A549 (cell line): ENCODE results near the gene PRTFDC1. TPM values are rescaled to one million over a fixed set of nuclear protein-coding genes. Genes with fewer than 3 reads are reported as not detected.

Experiments
- BHLHE40 ChIP-seq: IDR thresholded peaks from 2 replicates; pipeline ENCODE4 v1.6.1; 2012; ENCODE audit warnings: low read depth, low read length, inconsistent platforms
- CBX2 ChIP-seq: fragments of 200-600 bp; sonication (generic); IDR thresholded peaks from 2 replicates; pipeline ENCODE4 v1.6.1; 2016; ENCODE audit warnings: low read depth, mild to moderate bottlenecking, borderline replicate concordance
- CEBPB ChIP-seq, 2 experiments: fragments of >200 bp in 1 of 2; sonication (Bioruptor Twin) in 1 of 2; formaldehyde crosslinking in 1 of 2; IDR thresholded peaks; 2 replicates each; pipeline ENCODE4 v1.6.1; 2012 to 2016
- CHD4 ChIP-seq: fragments of 200-600 bp; sonication (generic); IDR thresholded peaks from 2 replicates; pipeline ENCODE4 v1.6.1; 2016; ENCODE audit warnings: antibody characterized with exemption, mild to moderate bottlenecking, borderline replicate concordance
- EHF ChIP-seq: fragments of 250-450 bp; sonication (Bioruptor Pico); IDR thresholded peaks from 2 replicates; pipeline ENCODE4 v1.5.0; 2020; ENCODE audit warnings: mild to moderate bottlenecking
- ESRRA ChIP-seq: fragments of 150-350 bp; IDR thresholded peaks from 2 replicates; pipeline ENCODE4 v1.6.1; 2014; ENCODE audit warnings: mild to moderate bottlenecking, low read length, borderline replicate concordance
- FOSL2 ChIP-seq, 2 experiments: fragments of 450-650 bp in 1 of 2; fragments of >200 bp in 1 of 2; sonication (Bioruptor Twin) in 1 of 2; formaldehyde crosslinking; IDR thresholded peaks; 2 replicates each; pipeline versions ENCODE4 v1.5.0 to v1.6.1; 2016 to 2020; ENCODE audit warnings: mild to moderate bottlenecking in 1 of 2, moderate library complexity in 1 of 2
- FOXS1 ChIP-seq: fragments of 250-450 bp; sonication (Bioruptor Pico); IDR thresholded peaks from 2 replicates; pipeline ENCODE4 v1.5.0; 2020; ENCODE audit warnings: mild to moderate bottlenecking, moderate library complexity
- HDAC2 ChIP-seq: fragments of 200-600 bp; sonication (generic); IDR thresholded peaks from 2 replicates; pipeline ENCODE4 v1.6.1; 2016
- HOXB13 ChIP-seq: fragments of 250-450 bp; sonication (Bioruptor Pico); IDR thresholded peaks from 2 replicates; pipeline ENCODE4 v1.5.0; 2020; ENCODE audit warnings: low read depth, mild to moderate bottlenecking, moderate library complexity
- JUN ChIP-seq, 2 experiments: fragments of >200 bp; sonication (Bioruptor Twin); formaldehyde crosslinking; IDR thresholded peaks; 2 replicates in 1 of 2; 3 replicates in 1 of 2; pipeline ENCODE4 v1.6.1; 2016 to 2017
- JUNB ChIP-seq: fragments of >200 bp; sonication (Bioruptor Twin); formaldehyde crosslinking; IDR thresholded peaks from 2 replicates; pipeline ENCODE4 v1.6.1; 2016
- KDM5A ChIP-seq: fragments of 200-600 bp; sonication (generic); IDR thresholded peaks from 2 replicates; pipeline ENCODE4 v1.6.1; 2016; ENCODE audit warnings: antibody characterized with exemption, mild to moderate bottlenecking
- MAFK ChIP-seq: fragments of 450-650 bp; IDR thresholded peaks from 2 replicates; pipeline ENCODE4 v1.6.1; 2014; ENCODE audit not compliant: partially characterized antibody
- MAZ ChIP-seq: fragments of 150-350 bp; IDR thresholded peaks from 2 replicates; pipeline ENCODE4 v1.6.1; 2014; ENCODE audit warnings: antibody characterized with exemption, low read depth, low read length, borderline replicate concordance
- NFE2L2 ChIP-seq: fragments of 150-350 bp; conservative IDR thresholded peaks from 2 replicates; pipeline ENCODE4 v1.6.1; 2014; ENCODE audit warnings: low read length
- NPAS2 ChIP-seq: fragments of 250-450 bp; sonication (Bioruptor Pico); IDR thresholded peaks from 2 replicates; pipeline ENCODE4 v1.8.0; 2022; ENCODE audit warnings: mild to moderate bottlenecking, moderate library complexity, borderline replicate concordance
- NR3C1 ChIP-seq: fragments of >200 bp; sonication (Bioruptor Twin); formaldehyde crosslinking; IDR thresholded peaks from 3 replicates; pipeline ENCODE4 v1.6.1; 2017
- PHF8 ChIP-seq: fragments of 200-600 bp; sonication (generic); IDR thresholded peaks from 2 replicates; pipeline ENCODE4 v1.6.1; 2016; ENCODE audit warnings: low read depth, mild to moderate bottlenecking, antibody characterized with exemption, moderate library complexity, borderline replicate concordance
- POLR2A ChIP-seq: IDR thresholded peaks from 2 replicates; pipeline ENCODE4 v1.6.1; 2012; ENCODE audit warnings: mild to moderate bottlenecking, low read length
- POLR2AphosphoS2 ChIP-seq: conservative IDR thresholded peaks from 2 replicates; pipeline ENCODE4 v1.6.1; 2012; ENCODE audit warnings: low read length, improper control_type of control experiment, inconsistent platforms
- RARB ChIP-seq: fragments of 250-450 bp; sonication (Bioruptor Pico); IDR thresholded peaks from 2 replicates; pipeline ENCODE4 v1.8.0; 2021; ENCODE audit warnings: mild to moderate bottlenecking, moderate library complexity
- TFCP2L1 ChIP-seq: fragments of 250-450 bp; sonication (Bioruptor Pico); IDR thresholded peaks from 2 replicates; pipeline ENCODE4 v1.5.0; 2021; ENCODE audit warnings: mild to moderate bottlenecking
- TP53 ChIP-seq: fragments of 250-450 bp; sonication (Bioruptor Pico); IDR thresholded peaks from 2 replicates; pipeline ENCODE4 v1.5.0; 2021; ENCODE audit warnings: mild to moderate bottlenecking, moderate library complexity
- ZNF302 ChIP-seq: fragments of 250-450 bp; sonication (Bioruptor Pico); IDR thresholded peaks from 2 replicates; pipeline ENCODE4 v1.9.0; 2021; ENCODE audit warnings: inconsistent platforms, mild to moderate bottlenecking, moderate library complexity
- polyA plus RNA-seq, 4 experiments: library from polyadenylated mRNA; depleted of rRNA in 3 of 4; stranded (reverse); fragments of >200 nt; fragmentation: RNase III in 1 of 4; extraction: RNeasy Plus Mini Kit Qiagen cat#74134 plus additional on column Dnase treatment in 1 of 4; gene quantifications; 2 replicates in 3 of 4; 3 replicates in 1 of 4; pipeline ENCODE4 v1.2.3, GENCODE V29; 2011 to 2017
- TF ChIP-seq, protein P1 (sequence below): IDR thresholded peaks from 2 replicates; pipeline ENCODE4 v1.6.1; 2012
- TF ChIP-seq, protein P2 (sequence below): fragments of >200 bp; sonication (Bioruptor Twin); formaldehyde crosslinking; IDR thresholded peaks from 2 replicates; pipeline ENCODE4 v1.6.1; 2016
- TF ChIP-seq, protein P3 (sequence below): fragments of 450-650 bp; IDR thresholded peaks from 2 replicates; pipeline ENCODE4 v1.6.1; 2014; ENCODE audit warnings: antibody characterized with exemption
- TF ChIP-seq, protein P4 (sequence below): fragments of >200 bp; sonication (Bioruptor Twin); formaldehyde crosslinking; IDR thresholded peaks from 3 replicates; pipeline ENCODE4 v1.5.1; 2016
- TF ChIP-seq, protein P5 (sequence below): fragments of 250-450 bp; sonication (Bioruptor Pico); IDR thresholded peaks from 2 replicates; pipeline ENCODE4 v1.5.0; 2021; ENCODE audit warnings: mild to moderate bottlenecking, moderate library complexity, borderline replicate concordance
- TF ChIP-seq, protein P6 (sequence below): fragments of 250-450 bp; sonication (Bioruptor Pico); IDR thresholded peaks from 2 replicates; pipeline ENCODE4 v1.5.0; 2020; ENCODE audit warnings: low read depth, mild to moderate bottlenecking, moderate library complexity

PRTFDC1 gene
- polyA plus RNA-seq, 2 of the 4 experiments (the other 2 are of a cell fraction), result 35.6 to 39.2 TPM

DNA sequence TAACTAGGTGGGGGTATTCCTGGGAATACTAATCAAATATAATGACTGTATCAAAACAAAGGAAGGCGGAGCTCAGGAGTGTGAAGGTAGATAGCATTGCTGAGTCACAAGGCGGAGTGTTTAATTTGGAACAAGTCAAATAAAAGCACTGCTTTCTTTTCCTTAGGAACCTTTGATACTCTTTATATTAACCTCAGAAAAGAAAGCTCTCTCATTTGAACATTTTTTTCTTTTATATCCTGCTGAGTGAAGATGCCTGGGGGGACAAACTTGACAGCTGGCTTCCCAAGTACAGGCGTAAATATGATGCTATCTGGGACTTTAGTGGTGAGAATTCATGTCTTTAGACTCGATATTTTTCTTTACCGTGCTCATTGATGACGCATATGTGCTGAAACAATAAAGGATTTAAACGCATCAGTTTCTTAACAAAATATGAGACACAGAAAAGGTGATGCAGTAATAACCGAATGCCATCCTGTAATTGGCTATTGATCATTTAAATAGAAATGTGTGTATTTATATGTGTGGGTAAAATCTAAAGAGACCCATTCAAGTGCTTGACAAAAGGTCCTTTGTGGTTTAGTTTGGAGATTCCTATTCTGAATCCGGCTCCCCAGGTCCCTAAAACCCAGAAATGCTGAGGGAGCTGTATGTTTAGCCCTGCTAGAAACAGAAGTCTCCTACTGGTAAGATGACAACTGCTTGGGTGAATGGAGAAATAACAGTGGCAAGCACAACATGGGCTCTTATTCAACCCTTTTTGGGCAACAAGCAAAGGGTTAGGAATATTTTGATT lies 102.7 kb downstream of the PRTFDC1 start (continued):
- TF ChIP-seq MAFK, result no peak
- no peak for TF ChIP-seq HDAC2
- TF ChIP-seq, protein P1, sequence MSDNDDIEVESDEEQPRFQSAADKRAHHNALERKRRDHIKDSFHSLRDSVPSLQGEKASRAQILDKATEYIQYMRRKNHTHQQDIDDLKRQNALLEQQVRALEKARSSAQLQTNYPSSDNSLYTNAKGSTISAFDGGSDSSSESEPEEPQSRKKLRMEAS, result no peak
- TF ChIP-seq, protein P2, sequence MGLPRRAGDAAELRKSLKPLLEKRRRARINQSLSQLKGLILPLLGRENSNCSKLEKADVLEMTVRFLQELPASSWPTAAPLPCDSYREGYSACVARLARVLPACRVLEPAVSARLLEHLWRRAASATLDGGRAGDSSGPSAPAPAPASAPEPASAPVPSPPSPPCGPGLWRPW, result no peak
- peak; percentile 77 for TF ChIP-seq FOSL2 (IDR thresholded peaks at IDR 0.05)
- TF ChIP-seq FOSL2 (CRISPR knock-in tag; IDR thresholded peaks at IDR 0.05), result peak; percentile 72
- TF ChIP-seq, protein P3, sequence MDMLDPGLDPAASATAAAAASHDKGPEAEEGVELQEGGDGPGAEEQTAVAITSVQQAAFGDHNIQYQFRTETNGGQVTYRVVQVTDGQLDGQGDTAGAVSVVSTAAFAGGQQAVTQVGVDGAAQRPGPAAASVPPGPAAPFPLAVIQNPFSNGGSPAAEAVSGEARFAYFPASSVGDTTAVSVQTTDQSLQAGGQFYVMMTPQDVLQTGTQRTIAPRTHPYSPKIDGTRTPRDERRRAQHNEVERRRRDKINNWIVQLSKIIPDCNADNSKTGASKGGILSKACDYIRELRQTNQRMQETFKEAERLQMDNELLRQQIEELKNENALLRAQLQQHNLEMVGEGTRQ, result no peak
- no peak for TF ChIP-seq NFE2L2
- no peak for TF ChIP-seq PHF8
- TF ChIP-seq TP53 (CRISPR knock-in tag), result no peak
- TF ChIP-seq POLR2A, result no peak
- peak; percentile 89 for TF ChIP-seq JUNB
- TF ChIP-seq JUN (IDR thresholded peaks at IDR 0.05), result peak; percentile 71 to 74
- no peak for TF ChIP-seq BHLHE40
- no peak for TF ChIP-seq KDM5A
- no peak for TF ChIP-seq ZNF302 (CRISPR knock-in tag)
- TF ChIP-seq TFCP2L1 (CRISPR knock-in tag), result no peak
- TF ChIP-seq, protein P4, sequence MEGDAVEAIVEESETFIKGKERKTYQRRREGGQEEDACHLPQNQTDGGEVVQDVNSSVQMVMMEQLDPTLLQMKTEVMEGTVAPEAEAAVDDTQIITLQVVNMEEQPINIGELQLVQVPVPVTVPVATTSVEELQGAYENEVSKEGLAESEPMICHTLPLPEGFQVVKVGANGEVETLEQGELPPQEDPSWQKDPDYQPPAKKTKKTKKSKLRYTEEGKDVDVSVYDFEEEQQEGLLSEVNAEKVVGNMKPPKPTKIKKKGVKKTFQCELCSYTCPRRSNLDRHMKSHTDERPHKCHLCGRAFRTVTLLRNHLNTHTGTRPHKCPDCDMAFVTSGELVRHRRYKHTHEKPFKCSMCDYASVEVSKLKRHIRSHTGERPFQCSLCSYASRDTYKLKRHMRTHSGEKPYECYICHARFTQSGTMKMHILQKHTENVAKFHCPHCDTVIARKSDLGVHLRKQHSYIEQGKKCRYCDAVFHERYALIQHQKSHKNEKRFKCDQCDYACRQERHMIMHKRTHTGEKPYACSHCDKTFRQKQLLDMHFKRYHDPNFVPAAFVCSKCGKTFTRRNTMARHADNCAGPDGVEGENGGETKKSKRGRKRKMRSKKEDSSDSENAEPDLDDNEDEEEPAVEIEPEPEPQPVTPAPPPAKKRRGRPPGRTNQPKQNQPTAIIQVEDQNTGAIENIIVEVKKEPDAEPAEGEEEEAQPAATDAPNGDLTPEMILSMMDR, result no peak
- no peak for TF ChIP-seq NR3C1
- TF ChIP-seq, protein P5, sequence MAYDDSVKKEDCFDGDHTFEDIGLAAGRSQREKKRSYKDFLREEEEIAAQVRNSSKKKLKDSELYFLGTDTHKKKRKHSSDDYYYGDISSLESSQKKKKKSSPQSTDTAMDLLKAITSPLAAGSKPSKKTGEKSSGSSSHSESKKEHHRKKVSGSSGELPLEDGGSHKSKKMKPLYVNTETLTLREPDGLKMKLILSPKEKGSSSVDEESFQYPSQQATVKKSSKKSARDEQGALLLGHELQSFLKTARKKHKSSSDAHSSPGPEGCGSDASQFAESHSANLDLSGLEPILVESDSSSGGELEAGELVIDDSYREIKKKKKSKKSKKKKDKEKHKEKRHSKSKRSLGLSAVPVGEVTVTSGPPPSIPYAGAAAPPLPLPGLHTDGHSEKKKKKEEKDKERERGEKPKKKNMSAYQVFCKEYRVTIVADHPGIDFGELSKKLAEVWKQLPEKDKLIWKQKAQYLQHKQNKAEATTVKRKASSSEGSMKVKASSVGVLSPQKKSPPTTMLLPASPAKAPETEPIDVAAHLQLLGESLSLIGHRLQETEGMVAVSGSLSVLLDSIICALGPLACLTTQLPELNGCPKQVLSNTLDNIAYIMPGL (CRISPR knock-in tag), result no peak
- TF ChIP-seq FOXS1 (CRISPR knock-in tag), result peak; percentile 48; the same call in 1 of the 2 replicates
- no peak for TF ChIP-seq MAZ
- TF ChIP-seq, protein P6, sequence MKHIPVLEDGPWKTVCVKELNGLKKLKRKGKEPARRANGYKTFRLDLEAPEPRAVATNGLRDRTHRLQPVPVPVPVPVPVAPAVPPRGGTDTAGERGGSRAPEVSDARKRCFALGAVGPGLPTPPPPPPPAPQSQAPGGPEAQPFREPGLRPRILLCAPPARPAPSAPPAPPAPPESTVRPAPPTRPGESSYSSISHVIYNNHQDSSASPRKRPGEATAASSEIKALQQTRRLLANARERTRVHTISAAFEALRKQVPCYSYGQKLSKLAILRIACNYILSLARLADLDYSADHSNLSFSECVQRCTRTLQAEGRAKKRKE (CRISPR knock-in tag), result no peak
- no peak for TF ChIP-seq POLR2AphosphoS2
- TF ChIP-seq NPAS2 (CRISPR knock-in tag), result no peak
- no peak for TF ChIP-seq CEBPB (IDR thresholded peaks at IDR 0.05)
- TF ChIP-seq ESRRA, result no peak
- TF ChIP-seq HOXB13 (CRISPR knock-in tag), result 0 out of 2 replicates have a peak, but pooled peaks have one; percentile 49
- TF ChIP-seq RARB (CRISPR knock-in tag), result no peak
- no peak for TF ChIP-seq CBX2
- no peak for TF ChIP-seq CHD4
- TF ChIP-seq EHF (CRISPR knock-in tag), result no peak
